K562 (cell line): ENCODE measurements around the gene ZNRF3. TPM values are rescaled to one million over a fixed set of nuclear protein-coding genes. Genes with fewer than 3 reads are reported as not detected.

ENCODE experiments used
- CHD1 ChIP-seq: fragments of 200-600 bp; sonication (generic); IDR thresholded peaks from one replicate; pipeline ENCODE4 v1.6.1; 2012; ENCODE audit warnings: mild to moderate bottlenecking, moderate library complexity, low read length, inconsistent platforms
- GABPB2 ChIP-seq: fragments of 250-450 bp; sonication (Bioruptor Pico); conservative IDR thresholded peaks from 2 replicates; pipeline ENCODE4 v1.5.1; 2021; ENCODE audit warnings: mild to moderate bottlenecking
- HNRNPK ChIP-seq: fragments of 200-400 bp; formaldehyde crosslinking; IDR thresholded peaks from one replicate; pipeline ENCODE4 v1.6.1; 2018; ENCODE audit warnings: mild to moderate bottlenecking, low read depth, low read length; ENCODE audit not compliant: poor library complexity, severe bottlenecking
- MCM5 ChIP-seq: fragments of 450-650 bp; IDR thresholded peaks from 2 replicates; pipeline ENCODE4 v1.6.1; 2016; ENCODE audit warnings: low read depth
- PREB ChIP-seq: sonication (generic); formaldehyde crosslinking; IDR thresholded peaks from 2 replicates; pipeline ENCODE4 v1.8.1; 2023; ENCODE audit warnings: mild to moderate bottlenecking, missing genetic modification reagents
- RAD21 ChIP-seq, 2 experiments: fragments of 250-450 bp in 1 of 2; fragments of 450-650 bp in 1 of 2; sonication (Bioruptor Pico) in 1 of 2; formaldehyde crosslinking in 1 of 2; IDR thresholded peaks in 1 of 2; conservative IDR thresholded peaks in 1 of 2; 2 replicates each; pipeline versions ENCODE4 v1.4.0 to v1.8.0; 2020 to 2022; ENCODE audit warnings: mild to moderate bottlenecking in 2 of 2, moderate library complexity in 1 of 2
- SMC3 ChIP-seq: conservative IDR thresholded peaks from 2 replicates; pipeline ENCODE4 v1.6.1; 2011; ENCODE audit warnings: low read depth, low read length, improper control_type of control experiment; ENCODE audit not compliant: insufficient read depth
- STAT6 ChIP-seq: sonication (generic); formaldehyde crosslinking; IDR thresholded peaks from 2 replicates; pipeline ENCODE4 v1.8.1; 2023; ENCODE audit warnings: mild to moderate bottlenecking, missing genetic modification reagents
- ZC3H4 ChIP-seq: sonication (generic); formaldehyde crosslinking; IDR thresholded peaks from 2 replicates; pipeline ENCODE4 v1.9.0; 2021; ENCODE audit warnings: missing genetic modification reagents, borderline replicate concordance
- ZNF143 ChIP-seq: sonication (generic); formaldehyde crosslinking; IDR thresholded peaks from 2 replicates; pipeline ENCODE4 v1.9.0; 2022; ENCODE audit warnings: mild to moderate bottlenecking, missing genetic modification reagents
- ZNF717 ChIP-seq: fragments of 250-450 bp; sonication (Bioruptor Pico); IDR thresholded peaks from 2 replicates; pipeline ENCODE4 v1.5.0; 2021
- polyA plus RNA-seq, 8 experiments: library from polyadenylated mRNA; depleted of rRNA in 4 of 8; stranded (reverse) in 5 of 8; unstranded in 3 of 8; fragments of >200 nt; fragmentation: Nextera tagmentation in 2 of 8; fragmentation: Illumina TruSeq in 1 of 8; extraction: Ambion mirVana in 2 of 8; extraction: Trizol in 1 of 8; gene quantifications; 2 replicates each; pipeline versions ENCODE4 v1.2.1 to v1.2.3, GENCODE V29; 2011 to 2014; ENCODE audit warnings: inconsistent platforms in 1 of 8, missing spikeins in 1 of 8
- total RNA-seq, 7 experiments: library from RNA; depleted of rRNA in 6 of 7; stranded (reverse); fragments of >200 nt in 6 of 7; fragmentation: Illumina TruSeq in 2 of 7; extraction: Trizol in 2 of 7; gene quantifications; 2 replicates each; pipeline versions ENCODE4 v1.2.1 to v1.2.3, GENCODE V29; 2011 to 2021; ENCODE audit warnings: low replicate concordance in 1 of 7
- TF ChIP-seq, protein P1 (sequence below), 3 experiments: fragments of 200-800 bp in 1 of 3; fragments of 250-450 bp in 1 of 3; fragments of 450-650 bp in 1 of 3; sonication (Bioruptor Pico) in 1 of 3; sonication (Bioruptor generic) in 1 of 3; formaldehyde crosslinking in 1 of 3; IDR thresholded peaks; 2 replicates each; pipeline versions ENCODE4 v1.6.1 to v1.8.0; 2016 to 2022; ENCODE audit warnings: mild to moderate bottlenecking in 2 of 3, missing genetic modification characterization in 2 of 3, missing compliant biosample characterization in 1 of 3, moderate library complexity in 1 of 3
- TF ChIP-seq, protein P2 (sequence below): sonication (generic); formaldehyde crosslinking; IDR thresholded peaks from 2 replicates; pipeline ENCODE4 v1.8.0; 2022; ENCODE audit warnings: mild to moderate bottlenecking, missing genetic modification reagents

Gene ZNRF3
- total and polyA plus RNA-seq, 9 of the 15 experiments (the other 6 are each of a cell fraction or from before 2014, with no cell fraction given) = 0.41 to 5.9 (median 1.7) TPM

GRCh38 chr22:29083933-29084591 lies 200.7 kb downstream of the ZNRF3 start (continued):
- TF ChIP-seq, protein P1, sequence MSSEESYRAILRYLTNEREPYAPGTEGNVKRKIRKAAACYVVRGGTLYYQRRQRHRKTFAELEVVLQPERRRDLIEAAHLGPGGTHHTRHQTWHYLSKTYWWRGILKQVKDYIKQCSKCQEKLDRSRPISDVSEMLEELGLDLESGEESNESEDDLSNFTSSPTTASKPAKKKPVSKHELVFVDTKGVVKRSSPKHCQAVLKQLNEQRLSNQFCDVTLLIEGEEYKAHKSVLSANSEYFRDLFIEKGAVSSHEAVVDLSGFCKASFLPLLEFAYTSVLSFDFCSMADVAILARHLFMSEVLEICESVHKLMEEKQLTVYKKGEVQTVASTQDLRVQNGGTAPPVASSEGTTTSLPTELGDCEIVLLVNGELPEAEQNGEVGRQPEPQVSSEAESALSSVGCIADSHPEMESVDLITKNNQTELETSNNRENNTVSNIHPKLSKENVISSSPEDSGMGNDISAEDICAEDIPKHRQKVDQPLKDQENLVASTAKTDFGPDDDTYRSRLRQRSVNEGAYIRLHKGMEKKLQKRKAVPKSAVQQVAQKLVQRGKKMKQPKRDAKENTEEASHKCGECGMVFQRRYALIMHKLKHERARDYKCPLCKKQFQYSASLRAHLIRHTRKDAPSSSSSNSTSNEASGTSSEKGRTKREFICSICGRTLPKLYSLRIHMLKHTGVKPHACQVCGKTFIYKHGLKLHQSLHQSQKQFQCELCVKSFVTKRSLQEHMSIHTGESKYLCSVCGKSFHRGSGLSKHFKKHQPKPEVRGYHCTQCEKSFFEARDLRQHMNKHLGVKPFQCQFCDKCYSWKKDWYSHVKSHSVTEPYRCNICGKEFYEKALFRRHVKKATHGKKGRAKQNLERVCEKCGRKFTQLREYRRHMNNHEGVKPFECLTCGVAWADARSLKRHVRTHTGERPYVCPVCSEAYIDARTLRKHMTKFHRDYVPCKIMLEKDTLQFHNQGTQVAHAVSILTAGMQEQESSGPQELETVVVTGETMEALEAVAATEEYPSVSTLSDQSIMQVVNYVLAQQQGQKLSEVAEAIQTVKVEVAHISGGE (CRISPR knock-in tag; IDR thresholded peaks at IDR 0.05) = no peak
- TF ChIP-seq GABPB2 (CRISPR knock-in tag) (no peak), PREB (CRISPR knock-in tag) (no peak), CHD1 (no peak), ZNF717 (no peak), SMC3 (no peak), HNRNPK (no peak), STAT6 (no peak), MCM5 (no peak), ZC3H4 (CRISPR knock-in tag) (no peak), ZNF143 (CRISPR knock-in tag) (no peak), RAD21 (CRISPR knock-in tag; conservative IDR thresholded peaks at IDR 0.05 in 1 of 2, IDR thresholded peaks at IDR 0.05 in 1 of 2) (no peak)
- TF ChIP-seq, protein P2, sequence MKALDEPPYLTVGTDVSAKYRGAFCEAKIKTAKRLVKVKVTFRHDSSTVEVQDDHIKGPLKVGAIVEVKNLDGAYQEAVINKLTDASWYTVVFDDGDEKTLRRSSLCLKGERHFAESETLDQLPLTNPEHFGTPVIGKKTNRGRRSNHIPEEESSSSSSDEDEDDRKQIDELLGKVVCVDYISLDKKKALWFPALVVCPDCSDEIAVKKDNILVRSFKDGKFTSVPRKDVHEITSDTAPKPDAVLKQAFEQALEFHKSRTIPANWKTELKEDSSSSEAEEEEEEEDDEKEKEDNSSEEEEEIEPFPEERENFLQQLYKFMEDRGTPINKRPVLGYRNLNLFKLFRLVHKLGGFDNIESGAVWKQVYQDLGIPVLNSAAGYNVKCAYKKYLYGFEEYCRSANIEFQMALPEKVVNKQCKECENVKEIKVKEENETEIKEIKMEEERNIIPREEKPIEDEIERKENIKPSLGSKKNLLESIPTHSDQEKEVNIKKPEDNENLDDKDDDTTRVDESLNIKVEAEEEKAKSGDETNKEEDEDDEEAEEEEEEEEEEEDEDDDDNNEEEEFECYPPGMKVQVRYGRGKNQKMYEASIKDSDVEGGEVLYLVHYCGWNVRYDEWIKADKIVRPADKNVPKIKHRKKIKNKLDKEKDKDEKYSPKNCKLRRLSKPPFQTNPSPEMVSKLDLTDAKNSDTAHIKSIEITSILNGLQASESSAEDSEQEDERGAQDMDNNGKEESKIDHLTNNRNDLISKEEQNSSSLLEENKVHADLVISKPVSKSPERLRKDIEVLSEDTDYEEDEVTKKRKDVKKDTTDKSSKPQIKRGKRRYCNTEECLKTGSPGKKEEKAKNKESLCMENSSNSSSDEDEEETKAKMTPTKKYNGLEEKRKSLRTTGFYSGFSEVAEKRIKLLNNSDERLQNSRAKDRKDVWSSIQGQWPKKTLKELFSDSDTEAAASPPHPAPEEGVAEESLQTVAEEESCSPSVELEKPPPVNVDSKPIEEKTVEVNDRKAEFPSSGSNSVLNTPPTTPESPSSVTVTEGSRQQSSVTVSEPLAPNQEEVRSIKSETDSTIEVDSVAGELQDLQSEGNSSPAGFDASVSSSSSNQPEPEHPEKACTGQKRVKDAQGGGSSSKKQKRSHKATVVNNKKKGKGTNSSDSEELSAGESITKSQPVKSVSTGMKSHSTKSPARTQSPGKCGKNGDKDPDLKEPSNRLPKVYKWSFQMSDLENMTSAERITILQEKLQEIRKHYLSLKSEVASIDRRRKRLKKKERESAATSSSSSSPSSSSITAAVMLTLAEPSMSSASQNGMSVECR (CRISPR knock-in tag) = no peak
